ENCODE data around the gene ITGAL. TPM values are rescaled to one million over a fixed set of nuclear protein-coding genes. Genes with fewer than 3 reads are reported as not detected.

The ITGAL gene
- polyA plus RNA-seq, 1 donor (not counting 4 experiments of a cell fraction or from before 2014, with no cell fraction given) = not detected

DNA sequence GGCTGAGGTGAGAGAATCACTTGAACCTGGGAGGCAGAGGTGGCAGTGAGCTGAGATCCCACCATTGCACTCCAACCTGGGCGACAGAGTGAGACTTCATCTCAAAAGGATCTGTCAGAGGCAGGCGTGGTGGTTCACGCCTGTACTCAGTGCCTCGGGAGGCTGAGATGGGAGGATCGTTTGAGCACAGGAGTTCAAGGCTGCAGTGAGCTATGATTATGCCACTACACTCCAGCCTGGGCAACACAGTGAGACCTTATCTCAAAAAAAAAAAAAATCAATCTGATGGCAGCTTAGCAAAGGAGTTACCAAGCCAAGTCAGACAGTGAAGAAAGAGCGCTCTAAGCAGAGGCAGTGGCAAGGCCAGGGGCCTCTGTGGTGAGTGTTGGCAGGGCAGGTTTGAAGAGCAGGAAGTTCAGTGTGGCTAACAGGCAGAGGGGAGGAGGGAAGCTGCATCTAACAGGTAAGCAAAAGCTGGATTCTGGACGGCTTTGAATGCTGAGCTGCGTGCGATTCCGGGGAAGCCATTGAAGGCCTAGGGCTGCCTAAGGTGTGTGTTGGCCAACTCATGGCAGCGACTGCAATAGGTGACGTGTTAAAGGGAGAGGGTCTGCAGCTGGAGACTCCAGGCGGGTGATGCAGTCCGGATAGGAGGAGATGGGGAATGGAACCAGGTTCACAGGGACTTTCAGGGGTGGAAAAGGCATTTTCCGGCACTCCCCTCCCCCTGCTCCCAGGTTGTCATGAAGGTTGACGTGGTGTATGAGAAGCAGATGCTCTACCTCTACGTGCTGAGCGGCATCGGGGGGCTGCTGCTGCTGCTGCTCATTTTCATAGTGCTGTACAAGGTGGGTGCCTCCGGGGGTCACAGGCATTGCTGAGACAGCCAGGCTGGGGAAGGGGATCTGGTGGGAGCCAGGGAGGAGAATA is 46.8 kb downstream of the ITGAL start:
- no peak overlapping the region for H2AFZ ChIP-seq (ENCODE audit: control insufficient read depth, low read length)
- dilution Hi-C loops (cut with MboI; ENCODE audit: extremely low pct_ligation_motif_present, low sequenced_read_pairs) = no loop called here
- no peak for FAIRE-seq

DNA sequence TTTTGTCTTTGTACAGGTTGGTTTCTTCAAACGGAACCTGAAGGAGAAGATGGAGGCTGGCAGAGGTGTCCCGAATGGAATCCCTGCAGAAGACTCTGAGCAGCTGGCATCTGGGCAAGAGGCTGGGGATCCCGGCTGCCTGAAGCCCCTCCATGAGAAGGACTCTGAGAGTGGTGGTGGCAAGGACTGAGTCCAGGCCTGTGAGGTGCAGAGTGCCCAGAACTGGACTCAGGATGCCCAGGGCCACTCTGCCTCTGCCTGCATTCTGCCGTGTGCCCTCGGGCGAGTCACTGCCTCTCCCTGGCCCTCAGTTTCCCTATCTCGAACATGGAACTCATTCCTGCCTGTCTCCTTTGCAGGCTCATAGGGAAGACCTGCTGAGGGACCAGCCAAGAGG is 48.9 kb downstream of the ITGAL start:
- Histone ChIP-seq H3K4me1 (ENCODE audit: control insufficient read depth, extremely low read depth, insufficient read depth, low read length) (peaks cover 4% of the 10 kb centered on the region), H2AFZ (ENCODE audit: control insufficient read depth, low read length) (no peak overlapping the region)

More for the DNA sequence above, 46.8 kb downstream of the ITGAL start:
- H3K9ac ChIP-seq (ENCODE audit: control insufficient read depth, extremely low read depth, insufficient read depth, low read length) = no peak overlapping the region
- H3K27ac ChIP-seq (ENCODE audit: control insufficient read depth, insufficient read depth, low read length) = no peak overlapping the region
- no peaks in the 10 kb centered on the region for H4K20me1 ChIP-seq (ENCODE audit: control insufficient read depth, extremely low read depth, insufficient read depth, low read length)
- no peak for TF ChIP-seq EZH2 (IDR thresholded peaks at IDR 0.05; ENCODE audit: low read length)
- TF ChIP-seq, protein P1, sequence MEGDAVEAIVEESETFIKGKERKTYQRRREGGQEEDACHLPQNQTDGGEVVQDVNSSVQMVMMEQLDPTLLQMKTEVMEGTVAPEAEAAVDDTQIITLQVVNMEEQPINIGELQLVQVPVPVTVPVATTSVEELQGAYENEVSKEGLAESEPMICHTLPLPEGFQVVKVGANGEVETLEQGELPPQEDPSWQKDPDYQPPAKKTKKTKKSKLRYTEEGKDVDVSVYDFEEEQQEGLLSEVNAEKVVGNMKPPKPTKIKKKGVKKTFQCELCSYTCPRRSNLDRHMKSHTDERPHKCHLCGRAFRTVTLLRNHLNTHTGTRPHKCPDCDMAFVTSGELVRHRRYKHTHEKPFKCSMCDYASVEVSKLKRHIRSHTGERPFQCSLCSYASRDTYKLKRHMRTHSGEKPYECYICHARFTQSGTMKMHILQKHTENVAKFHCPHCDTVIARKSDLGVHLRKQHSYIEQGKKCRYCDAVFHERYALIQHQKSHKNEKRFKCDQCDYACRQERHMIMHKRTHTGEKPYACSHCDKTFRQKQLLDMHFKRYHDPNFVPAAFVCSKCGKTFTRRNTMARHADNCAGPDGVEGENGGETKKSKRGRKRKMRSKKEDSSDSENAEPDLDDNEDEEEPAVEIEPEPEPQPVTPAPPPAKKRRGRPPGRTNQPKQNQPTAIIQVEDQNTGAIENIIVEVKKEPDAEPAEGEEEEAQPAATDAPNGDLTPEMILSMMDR (optimal IDR thresholded peaks at IDR 0.05 in 1 of 3, IDR thresholded peaks at IDR 0.05 in 1 of 3, conservative IDR thresholded peaks at IDR 0.05 in 1 of 3; ENCODE audit: extremely low read depth in 1 of 3, insufficient read depth in 2 of 3, low read length in 3 of 3) = no peak
- H3K9me3 ChIP-seq (ENCODE audit: control insufficient read depth, low read depth, low read length) = no peaks in the 10 kb centered on the region
- no peaks in the 10 kb centered on the region for H3K4me1 ChIP-seq (ENCODE audit: control insufficient read depth, extremely low read depth, insufficient read depth, low read length)
- H3K79me2 ChIP-seq (ENCODE audit: control insufficient read depth, insufficient read depth, low read length) = no peaks in the 10 kb centered on the region
- no peaks in the 10 kb centered on the region for H3K36me3 ChIP-seq (ENCODE audit: control insufficient read depth in 2 of 2, extremely low read depth in 1 of 2, insufficient read depth in 2 of 2, low read length in 2 of 2)
- H3K4me2 ChIP-seq (ENCODE audit: control insufficient read depth, extremely low read depth, insufficient read depth, low read depth, low read length) = no peak overlapping the region
- H3K9me1 ChIP-seq (ENCODE audit: control insufficient read depth, extremely low read depth, insufficient read depth, low read length) = no peaks in the 10 kb centered on the region
- DNase-seq (ENCODE audit: low read depth, low spot score) = no peak
- no peak overlapping the region for H3K4me3 ChIP-seq (ENCODE audit: control insufficient read depth in 2 of 3, extremely low read depth in 1 of 3, insufficient read depth in 2 of 3, low read depth in 1 of 3, low read length in 3 of 3)
- no peaks in the 10 kb centered on the region for H3K27me3 ChIP-seq (ENCODE audit: control insufficient read depth, extremely low read depth, insufficient read depth, low read length)

More for the DNA sequence above, 48.9 kb downstream of the ITGAL start:
- H3K79me2 ChIP-seq (ENCODE audit: control insufficient read depth, insufficient read depth, low read length) = no peaks in the 10 kb centered on the region
- TF ChIP-seq, protein P1 (optimal IDR thresholded peaks at IDR 0.05 in 1 of 3, IDR thresholded peaks at IDR 0.05 in 1 of 3, conservative IDR thresholded peaks at IDR 0.05 in 1 of 3; ENCODE audit: extremely low read depth in 1 of 3, insufficient read depth in 2 of 3, low read length in 3 of 3) = no peak
- no peak for TF ChIP-seq EZH2 (IDR thresholded peaks at IDR 0.05; ENCODE audit: low read length)
- no peaks in the 10 kb centered on the region for H3K9me1 ChIP-seq (ENCODE audit: control insufficient read depth, extremely low read depth, insufficient read depth, low read length)
- no peak overlapping the region for H3K4me2 ChIP-seq (ENCODE audit: control insufficient read depth, extremely low read depth, insufficient read depth, low read depth, low read length)
- H3K4me3 ChIP-seq (ENCODE audit: control insufficient read depth in 2 of 3, extremely low read depth in 1 of 3, insufficient read depth in 2 of 3, low read depth in 1 of 3, low read length in 3 of 3) = no peak overlapping the region
- FAIRE-seq (no peak), DNase-seq (ENCODE audit: low read depth, low spot score) (no peak)
- no peaks in the 10 kb centered on the region for H3K27me3 ChIP-seq (ENCODE audit: control insufficient read depth, extremely low read depth, insufficient read depth, low read length)
- no peak overlapping the region for H3K27ac ChIP-seq (ENCODE audit: control insufficient read depth, insufficient read depth, low read length)
- dilution Hi-C loops (cut with MboI; ENCODE audit: extremely low pct_ligation_motif_present, low sequenced_read_pairs) = no loop called here
- no peaks in the 10 kb centered on the region for H4K20me1 ChIP-seq (ENCODE audit: control insufficient read depth, extremely low read depth, insufficient read depth, low read length)
- H3K9me3 ChIP-seq (ENCODE audit: control insufficient read depth, low read depth, low read length) = no peaks in the 10 kb centered on the region
- no peaks in the 10 kb centered on the region for H3K36me3 ChIP-seq (ENCODE audit: control insufficient read depth in 2 of 2, extremely low read depth in 1 of 2, insufficient read depth in 2 of 2, low read length in 2 of 2)
- no peak overlapping the region for H3K9ac ChIP-seq (ENCODE audit: control insufficient read depth, extremely low read depth, insufficient read depth, low read length)

Data from keratinocyte (primary cell).